Measurements from ENCODE around the gene PP2D1. TPM values are rescaled to one million over a fixed set of nuclear protein-coding genes. Genes with fewer than 3 reads are reported as not detected.

The PP2D1 gene
- total RNA-seq, 1 experiment from 2014 or later = not detected

- no TSS peak for BruUV-seq (replicated peaks)
- Histone ChIP-seq H3K9ac (ENCODE audit: low read length) (no peak overlapping the region), H3K9me2 (ENCODE audit: insufficient read depth) (no peaks in the 10 kb centered on the region), H3K27me3 (ENCODE audit: insufficient read depth, low read length) (no peaks in the 10 kb centered on the region), H3K27ac (ENCODE audit: low read depth, low read length) (no peak overlapping the region), H3K4me3 (replicated peaks in 1 of 2; ENCODE audit: low read depth in 1 of 2, low read length in 2 of 2) (no peak overlapping the region), H3K36me3 (ENCODE audit: control insufficient read depth in 1 of 2, insufficient read depth in 2 of 2, low read length in 2 of 2) (no peaks in the 10 kb centered on the region), H3K4me2 (ENCODE audit: low read length) (no peak overlapping the region), H3K4me1 (ENCODE audit: control insufficient read depth in 1 of 2, insufficient read depth in 2 of 2, low read length in 2 of 2) (peaks cover 15 to 20% of the 10 kb centered on the region in 2 experiments), H4K20me1 (ENCODE audit: insufficient read depth) (no peaks in the 10 kb centered on the region), H2AFZ (ENCODE audit: low read depth, low read length, poor library complexity, severe bottlenecking) (no peak overlapping the region), H3K79me2 (ENCODE audit: insufficient read depth, low read length) (no peaks in the 10 kb centered on the region), H3K9me3 (ENCODE audit: control insufficient read depth in 1 of 2, insufficient read depth in 1 of 2, low read depth in 1 of 2, low read length in 2 of 2) (no peaks in the 10 kb centered on the region)
- DNase-seq (ENCODE audit: low read depth, low spot score) (no peak), ATAC-seq (no peak)
- no peak for TF ChIP-seq ZNF274 (IDR thresholded peaks at IDR 0.05; ENCODE audit: low read depth, low read length)
- TF ChIP-seq JUND (IDR thresholded peaks at IDR 0.05) = no peak
- no peak for TF ChIP-seq YY1 (IDR thresholded peaks at IDR 0.05; ENCODE audit: extremely low read depth, insufficient replicate concordance, low read depth, low read length)
- no peak for TF ChIP-seq POLR2AphosphoS5 (IDR thresholded peaks at IDR 0.05; ENCODE audit: low read depth, low read length)
- TF ChIP-seq ZFX (IDR thresholded peaks at IDR 0.05) = no peak
- TF ChIP-seq FOSL1 (IDR thresholded peaks at IDR 0.05; ENCODE audit: low read depth) = no peak
- TF ChIP-seq POLR2A (IDR thresholded peaks at IDR 0.05; ENCODE audit: borderline replicate concordance, extremely low read depth, insufficient read depth, insufficient read length) = no peak
- no peak for TF ChIP-seq REST (IDR thresholded peaks at IDR 0.05; ENCODE audit: low read depth)
- TF ChIP-seq SRF (IDR thresholded peaks at IDR 0.05; ENCODE audit: low read depth) = no peak
- no peak for TF ChIP-seq RAD21 (IDR thresholded peaks at IDR 0.05; ENCODE audit: low read depth)
- no peak for TF ChIP-seq ZBTB33 (IDR thresholded peaks at IDR 0.05; ENCODE audit: extremely low read depth, insufficient replicate concordance, low read length)
- ChIA-PET CTCF (no interaction called here), POLR2A (no interaction called here), RAD21 (ENCODE audit: low non-redundant PET in 1 of 2, low total read pairs in 2 of 2, uncharacterized antibody in 2 of 2, unreplicated experiment in 2 of 2) (no interaction called here)
- intact Hi-C loops (cut with micrococcal nuclease) = loop anchor here (5.0 kb wide), 1 partner anchor 134 kb away; the partner anchor contains the start of gene SGO1
Measured at GRCh38 chr3:20052851-20053250, 40.8 kb upstream of the PP2D1 start.
